Measurements from ENCODE around the gene STRN3. TPM values are rescaled to one million over a fixed set of nuclear protein-coding genes. Genes with fewer than 3 reads are reported as not detected.

The STRN3 gene
- total and polyA plus RNA-seq, 4 donors: 6.8 to 47.5 (median 31.2) TPM

- Histone ChIP-seq H3K4me1 (ENCODE audit: control insufficient read depth in 4 of 4, insufficient read depth in 4 of 4, low read length in 3 of 4) (peaks cover 0 to 5% (median 5%) of the 10 kb centered on the region in 4 donors), H3K9ac (ENCODE audit: low read depth in 1 of 2, low read length in 2 of 2) (no peak overlapping the region), H3K27ac (ENCODE audit: low read depth in 1 of 2, low read length in 2 of 2) (peak overlapping the region in 1 of 2 donors; percentile 57), H3K4me3 (ENCODE audit: low read depth in 1 of 3, low read length in 3 of 3) (no peak overlapping the region), H3K9me3 (ENCODE audit: control insufficient read depth in 4 of 4, low read length in 3 of 4) (no peaks in the 10 kb centered on the region), H3K27me3 (ENCODE audit: control insufficient read depth in 4 of 4, insufficient read depth in 4 of 4, low read length in 3 of 4) (no peaks in the 10 kb centered on the region), H3K36me3 (ENCODE audit: control insufficient read depth in 4 of 4, insufficient read depth in 3 of 4, low read depth in 1 of 4, low read length in 3 of 4) (no peaks in the 10 kb centered on the region)
- WGBS: 77% methylated on average over 1 of the region's 1 CpG
- DNase-seq (ENCODE audit: low spot score): no peak
- TF ChIP-seq FOXA1 (IDR thresholded peaks at IDR 0.05) (no peak), TAF1 (conservative IDR thresholded peaks at IDR 0.05) (no peak), HNF4A (conservative IDR thresholded peaks at IDR 0.05) (no peak), RAD21 (IDR thresholded peaks at IDR 0.05) (no peak), CTCF (IDR thresholded peaks at IDR 0.05; ENCODE audit: low read depth, low read length, missing input control) (no peak), FOXA2 (IDR thresholded peaks at IDR 0.05) (no peak), ATF3 (IDR thresholded peaks at IDR 0.05) (no peak), MAX (IDR thresholded peaks at IDR 0.05) (no peak), EGR1 (IDR thresholded peaks at IDR 0.05; ENCODE audit: low read depth in 2 of 2) (no peak), NR2F2 (IDR thresholded peaks at IDR 0.05) (no peak), JUND (IDR thresholded peaks at IDR 0.05) (no peak), HNF4G (IDR thresholded peaks at IDR 0.05) (no peak), GABPA (IDR thresholded peaks at IDR 0.05 in 1 of 2, conservative IDR thresholded peaks at IDR 0.05 in 1 of 2) (no peak), YY1 (IDR thresholded peaks at IDR 0.05) (no peak), RXRA (IDR thresholded peaks at IDR 0.05) (no peak)
These were observed 176.8 kb downstream of the STRN3 start for GRCh38 chr14:30849354-30849753.

- H3K36me3 ChIP-seq (ENCODE audit: control insufficient read depth in 4 of 4, insufficient read depth in 3 of 4, low read depth in 1 of 4, low read length in 3 of 4): no peaks in the 10 kb centered on the region
- TF ChIP-seq HNF4A (conservative IDR thresholded peaks at IDR 0.05): peak; percentile 79 to 81
- no peak for TF ChIP-seq CTCF (IDR thresholded peaks at IDR 0.05; ENCODE audit: low read depth, low read length, missing input control)
- TF ChIP-seq JUND (IDR thresholded peaks at IDR 0.05): peak; percentile 90 to 92
- no peak for TF ChIP-seq NR2F2 (IDR thresholded peaks at IDR 0.05)
- peak; percentile 49 to 59 for TF ChIP-seq RAD21 (IDR thresholded peaks at IDR 0.05)
- peak; percentile 48 for TF ChIP-seq REST (IDR thresholded peaks at IDR 0.05)
- peak; percentile 48 for TF ChIP-seq HNF4G (IDR thresholded peaks at IDR 0.05)
- TF ChIP-seq GABPA (IDR thresholded peaks at IDR 0.05 in 1 of 2, conservative IDR thresholded peaks at IDR 0.05 in 1 of 2): peak in 1 of 2 donors; percentile 16
- no peak for TF ChIP-seq TAF1 (conservative IDR thresholded peaks at IDR 0.05)
- TF ChIP-seq RXRA (IDR thresholded peaks at IDR 0.05): peak; percentile 71 to 80
- peak; percentile 58 for TF ChIP-seq MAX (IDR thresholded peaks at IDR 0.05)
- TF ChIP-seq EGR1 (IDR thresholded peaks at IDR 0.05; ENCODE audit: low read depth in 2 of 2): peak in 1 of 2 donors; percentile 47
- no peak for TF ChIP-seq FOXA1 (IDR thresholded peaks at IDR 0.05)
- TF ChIP-seq YY1 (IDR thresholded peaks at IDR 0.05): peak; percentile 78
- no peak for TF ChIP-seq FOXA2 (IDR thresholded peaks at IDR 0.05)
- peak; percentile 67 for TF ChIP-seq SP1 (IDR thresholded peaks at IDR 0.05)
- peak; percentile 60 for TF ChIP-seq ZBTB33 (IDR thresholded peaks at IDR 0.05)
- peak; percentile 54 for TF ChIP-seq ATF3 (IDR thresholded peaks at IDR 0.05)
- H3K9ac ChIP-seq (ENCODE audit: low read depth in 1 of 2, low read length in 2 of 2): no peak overlapping the region
- WGBS: 54% methylated on average over 4 of the region's 4 CpGs
- no peak for DNase-seq (ENCODE audit: low spot score)
- H3K27ac ChIP-seq (ENCODE audit: low read depth in 1 of 2, low read length in 2 of 2): peak overlapping the region in 1 of 2 donors; percentile 57
- peaks cover 0 to 5% (median 5%) of the 10 kb centered on the region in 4 donors for H3K4me1 ChIP-seq (ENCODE audit: control insufficient read depth in 4 of 4, insufficient read depth in 4 of 4, low read length in 3 of 4)
- H3K27me3 ChIP-seq (ENCODE audit: control insufficient read depth in 4 of 4, insufficient read depth in 4 of 4, low read length in 3 of 4): no peaks in the 10 kb centered on the region
- H3K4me3 ChIP-seq (ENCODE audit: low read depth in 1 of 3, low read length in 3 of 3): peak overlapping the region in 1 of 3 donors; percentile 6
- no peaks in the 10 kb centered on the region for H3K9me3 ChIP-seq (ENCODE audit: control insufficient read depth in 4 of 4, low read length in 3 of 4)
These were observed 177.5 kb downstream of the STRN3 start for GRCh38 chr14:30848449-30849240.

All from liver (tissue), 9 donors.